ENCODE results near the gene SLC30A2. TPM values are rescaled to one million over a fixed set of nuclear protein-coding genes. Genes with fewer than 3 reads are reported as not detected.

The SLC30A2 gene
- total and polyA plus RNA-seq, 4 donors, result 0.02 to 0.51 (median 0.24) TPM

DNA sequence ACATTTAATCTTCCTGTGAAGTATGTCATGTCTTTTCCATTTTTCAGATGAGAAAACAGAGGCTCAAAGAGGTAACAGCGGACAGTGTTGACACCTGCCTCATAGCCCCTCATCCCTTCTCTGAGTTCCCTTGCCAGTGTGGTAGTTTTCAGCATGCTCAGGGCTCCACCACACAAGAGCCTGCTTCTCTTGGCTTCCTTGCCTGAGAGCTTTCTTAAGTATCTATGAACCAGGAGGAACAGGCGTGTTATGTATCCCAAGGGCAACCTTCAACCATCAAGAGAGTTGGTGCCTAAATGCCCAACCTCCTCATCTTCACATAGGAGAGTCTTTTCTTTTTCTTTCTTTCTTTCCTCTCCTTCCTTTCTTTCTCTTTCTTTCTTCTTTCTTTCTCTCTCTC, 42.2 kb downstream of the SLC30A2 start:
- Histone ChIP-seq H3K27ac (ENCODE audit: low read depth in 1 of 2, low read length in 1 of 2) (no peak overlapping the region), H3K9me3 (ENCODE audit: control insufficient read depth in 4 of 4, insufficient read depth in 3 of 4, low read length in 3 of 4) (no peaks in the 10 kb centered on the region), H3K36me3 (ENCODE audit: control insufficient read depth in 4 of 4, insufficient read depth in 4 of 4, low read length in 4 of 4) (no peaks in the 10 kb centered on the region), H3K4me1 (ENCODE audit: control insufficient read depth in 5 of 5, insufficient read depth in 5 of 5, low read length in 5 of 5) (peaks cover 0 to 1% (median 0%) of the 10 kb centered on the region in 5 donors), H3K4me3 (no peak overlapping the region), H3K27me3 (ENCODE audit: control insufficient read depth in 3 of 3, insufficient read depth in 3 of 3, low read length in 2 of 3) (no peaks in the 10 kb centered on the region), H3K9ac (ENCODE audit: insufficient read depth in 1 of 2, low read length in 2 of 2) (no peak overlapping the region)
- 79 to 88% methylated on average over 2 of the region's 2 CpGs for WGBS, 2 donors
- DNase-seq, result no peak
- TF ChIP-seq, protein P1, sequence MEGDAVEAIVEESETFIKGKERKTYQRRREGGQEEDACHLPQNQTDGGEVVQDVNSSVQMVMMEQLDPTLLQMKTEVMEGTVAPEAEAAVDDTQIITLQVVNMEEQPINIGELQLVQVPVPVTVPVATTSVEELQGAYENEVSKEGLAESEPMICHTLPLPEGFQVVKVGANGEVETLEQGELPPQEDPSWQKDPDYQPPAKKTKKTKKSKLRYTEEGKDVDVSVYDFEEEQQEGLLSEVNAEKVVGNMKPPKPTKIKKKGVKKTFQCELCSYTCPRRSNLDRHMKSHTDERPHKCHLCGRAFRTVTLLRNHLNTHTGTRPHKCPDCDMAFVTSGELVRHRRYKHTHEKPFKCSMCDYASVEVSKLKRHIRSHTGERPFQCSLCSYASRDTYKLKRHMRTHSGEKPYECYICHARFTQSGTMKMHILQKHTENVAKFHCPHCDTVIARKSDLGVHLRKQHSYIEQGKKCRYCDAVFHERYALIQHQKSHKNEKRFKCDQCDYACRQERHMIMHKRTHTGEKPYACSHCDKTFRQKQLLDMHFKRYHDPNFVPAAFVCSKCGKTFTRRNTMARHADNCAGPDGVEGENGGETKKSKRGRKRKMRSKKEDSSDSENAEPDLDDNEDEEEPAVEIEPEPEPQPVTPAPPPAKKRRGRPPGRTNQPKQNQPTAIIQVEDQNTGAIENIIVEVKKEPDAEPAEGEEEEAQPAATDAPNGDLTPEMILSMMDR (IDR thresholded peaks at IDR 0.05; ENCODE audit: control extremely low read depth, extremely low read depth), result no peak
- no peak for ATAC-seq (ENCODE audit: insufficient read depth, low FRiP score)

- DNase-seq (no peak), ATAC-seq (ENCODE audit: insufficient read depth, low FRiP score) (no peak)
- 85 to 87% methylated on average over 4 of the region's 4 CpGs for WGBS, 2 donors
- H3K27me3 ChIP-seq (ENCODE audit: control insufficient read depth in 3 of 3, insufficient read depth in 3 of 3, low read length in 2 of 3), result no peaks in the 10 kb centered on the region
- no peak overlapping the region for H3K27ac ChIP-seq (ENCODE audit: low read depth in 1 of 2, low read length in 1 of 2)
- peaks cover 0 to 6% (median 0%) of the 10 kb centered on the region in 5 donors for H3K4me1 ChIP-seq (ENCODE audit: control insufficient read depth in 5 of 5, insufficient read depth in 5 of 5, low read length in 5 of 5)
- no peaks in the 10 kb centered on the region for H3K36me3 ChIP-seq (ENCODE audit: control insufficient read depth in 4 of 4, insufficient read depth in 4 of 4, low read length in 4 of 4)
- no peaks in the 10 kb centered on the region for H3K9me3 ChIP-seq (ENCODE audit: control insufficient read depth in 4 of 4, insufficient read depth in 3 of 4, low read length in 3 of 4)
- H3K4me3 ChIP-seq, result no peak overlapping the region
- H3K9ac ChIP-seq (ENCODE audit: insufficient read depth in 1 of 2, low read length in 2 of 2), result no peak overlapping the region
- TF ChIP-seq, protein P1 (IDR thresholded peaks at IDR 0.05; ENCODE audit: control extremely low read depth, extremely low read depth), result no peak
Measured at GRCh38 chr1:26003262-26003661, 42.7 kb downstream of the SLC30A2 start.

- Histone ChIP-seq H3K4me3 (no peak overlapping the region), H3K27ac (ENCODE audit: low read depth in 1 of 2, low read length in 1 of 2) (no peak overlapping the region), H3K4me1 (ENCODE audit: control insufficient read depth in 5 of 5, insufficient read depth in 5 of 5, low read length in 5 of 5) (peaks cover 0 to 15% (median 6%) of the 10 kb centered on the region in 5 donors), H3K36me3 (ENCODE audit: control insufficient read depth in 4 of 4, insufficient read depth in 4 of 4, low read length in 4 of 4) (no peaks in the 10 kb centered on the region), H3K9ac (ENCODE audit: insufficient read depth in 1 of 2, low read length in 2 of 2) (no peak overlapping the region), H3K27me3 (ENCODE audit: control insufficient read depth in 3 of 3, insufficient read depth in 3 of 3, low read length in 2 of 3) (no peaks in the 10 kb centered on the region), H3K9me3 (ENCODE audit: control insufficient read depth in 4 of 4, insufficient read depth in 3 of 4, low read length in 3 of 4) (no peaks in the 10 kb centered on the region)
- 88 to 94% methylated on average over 18 of the region's 18 CpGs for WGBS, 2 donors
- DNase-seq (no peak), ATAC-seq (ENCODE audit: insufficient read depth, low FRiP score) (no peak)
- TF ChIP-seq, protein P1 (IDR thresholded peaks at IDR 0.05; ENCODE audit: control extremely low read depth, extremely low read depth), result no peak
Measured at GRCh38 chr1:25999041-25999800, 46.7 kb downstream of the SLC30A2 start.

Measured in lung (tissue), 12 donors.